Activated CD4-positive, alpha-beta T cell treated with anti-CD3 and anti-CD28 coated beads, Interleukin-2, amount 10 ng/mL, durations not matched to agents 7 days and 5 days (primary cell): ENCODE results near the gene CHRNA7. TPM values are rescaled to one million over a fixed set of nuclear protein-coding genes. Genes with fewer than 3 reads are reported as not detected.

Experiments used
- CTCF ChIA-PET: fragments of 350-600 bp; sonication (Branson Sonifier 250); formaldehyde crosslinking; loops from one replicate; lab custom pipeline; 2021; ENCODE audit warnings: antibody characterized with exemption; lab: Charles Lee
- POLR2A ChIA-PET: fragments of 350-600 bp; sonication (Branson Sonifier 250); formaldehyde crosslinking; loops from one replicate; lab custom pipeline; 2021; ENCODE audit warnings: antibody characterized with exemption; lab: Charles Lee
- DNase-seq: peaks from one replicate; pipeline ENCODE4 v3.0.0-alpha.2; 2020
- H3K27ac Mint-ChIP-seq: one replicate; pipeline ENCODE4 v1.8.0; 2021; ENCODE audit warnings: mild to moderate bottlenecking, moderate library complexity, mixed read lengths
- H3K27me3 Mint-ChIP-seq: one replicate; pipeline ENCODE4 v1.8.0; 2021; ENCODE audit warnings: mixed read lengths
- H3K36me3 Mint-ChIP-seq: one replicate; pipeline ENCODE4 v1.8.0; 2021; ENCODE audit warnings: low read depth, mixed read lengths
- H3K4me1 Mint-ChIP-seq: one replicate; pipeline ENCODE4 v1.8.0; 2021; ENCODE audit warnings: mixed read lengths
- H3K4me3 Mint-ChIP-seq: one replicate; pipeline ENCODE4 v1.8.0; 2021; ENCODE audit warnings: mild to moderate bottlenecking, moderate library complexity, mixed read lengths
- H3K9me3 Mint-ChIP-seq: one replicate; pipeline ENCODE4 v1.8.0; 2021; ENCODE audit warnings: mixed read lengths
- total RNA-seq, 2 experiments: library from RNA; stranded (reverse); gene quantifications; one replicate each; pipeline ENCODE4 v1.2.3, GENCODE V29; 2021

CHRNA7 gene
- total RNA-seq, 2 experiments from 2014 or later, result not detected

GRCh38 chr15:32034106-32034505, 3.8 kb downstream of the CHRNA7 start:
- H3K36me3 Mint-ChIP-seq, result no peaks in the 10 kb centered on the region
- H3K4me1 Mint-ChIP-seq, result peaks cover 10% of the 10 kb centered on the region
- DNase-seq, result no peak
- H3K4me3 Mint-ChIP-seq, result no peak overlapping the region
- peaks cover 50% of the 10 kb centered on the region for H3K27me3 Mint-ChIP-seq
- ChIA-PET CTCF (no interaction called here), POLR2A (no interaction called here)
- no peak overlapping the region for H3K27ac Mint-ChIP-seq
- H3K9me3 Mint-ChIP-seq, result no peaks in the 10 kb centered on the region

- H3K27me3 Mint-ChIP-seq, result peaks cover 54% of the 10 kb centered on the region
- CTCF ChIA-PET, result no interaction called here
- H3K4me3 Mint-ChIP-seq, result no peak overlapping the region
- no peaks in the 10 kb centered on the region for H3K9me3 Mint-ChIP-seq
- H3K36me3 Mint-ChIP-seq, result no peaks in the 10 kb centered on the region
- POLR2A ChIA-PET, result no interaction called here
- no peak overlapping the region for H3K27ac Mint-ChIP-seq
- no peak for DNase-seq
- H3K4me1 Mint-ChIP-seq, result peaks cover 7% of the 10 kb centered on the region
Measured at GRCh38 chr15:32035285-32035684, 5.0 kb downstream of the CHRNA7 start.

DNA sequence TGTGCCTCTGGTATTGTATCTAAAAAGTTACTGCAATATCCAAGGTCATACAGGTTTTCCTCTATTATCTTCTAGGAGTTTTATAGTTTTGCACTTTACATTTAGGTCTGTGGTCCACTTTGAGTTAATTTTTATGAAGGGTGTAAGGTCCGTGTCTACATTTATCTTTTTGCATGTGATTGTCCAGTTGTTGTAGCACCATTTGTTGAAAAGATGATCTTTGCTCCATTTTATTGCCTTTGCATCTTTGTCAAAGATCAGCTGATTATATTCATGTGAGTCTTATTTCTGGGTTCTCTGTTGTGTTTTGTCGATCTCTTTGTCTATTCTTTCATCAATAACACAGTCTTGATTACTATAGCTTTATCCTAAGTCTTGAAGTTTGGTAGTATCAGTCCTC, 6.7 kb downstream of the CHRNA7 start:
- Mint-ChIP-seq H3K27me3 (peaks cover 53% of the 10 kb centered on the region), H3K4me1 (no peaks in the 10 kb centered on the region), H3K9me3 (no peaks in the 10 kb centered on the region), H3K27ac (no peak overlapping the region), H3K4me3 (no peak overlapping the region), H3K36me3 (no peaks in the 10 kb centered on the region)
- POLR2A ChIA-PET, result no interaction called here
- CTCF ChIA-PET, result no interaction called here
- no peak for DNase-seq

DNA sequence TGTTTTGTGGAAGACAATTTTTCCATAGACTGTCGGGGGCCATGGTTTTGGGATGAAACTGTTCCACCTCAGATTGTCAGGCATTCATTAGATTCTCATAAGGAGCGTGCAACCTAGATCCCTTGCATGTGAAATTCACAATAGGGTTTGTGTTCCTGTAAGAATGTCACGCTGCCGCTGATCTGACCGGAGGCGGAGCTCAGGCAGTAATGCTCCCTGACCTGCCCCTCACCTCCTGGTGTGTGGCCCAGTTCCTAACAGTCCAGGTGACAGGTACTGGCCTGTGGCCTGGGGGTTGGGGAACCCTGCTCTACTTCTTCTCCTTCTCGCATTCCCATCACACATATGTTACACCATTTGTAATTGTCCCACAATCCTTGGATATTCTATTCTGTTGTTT, 11.0 kb downstream of the CHRNA7 start:
- ChIA-PET CTCF (no interaction called here), POLR2A (no interaction called here)
- DNase-seq, result no peak
- Mint-ChIP-seq H3K9me3 (no peaks in the 10 kb centered on the region), H3K27me3 (peaks cover 46% of the 10 kb centered on the region), H3K36me3 (no peaks in the 10 kb centered on the region), H3K4me1 (no peaks in the 10 kb centered on the region), H3K27ac (no peak overlapping the region), H3K4me3 (no peak overlapping the region)

DNA sequence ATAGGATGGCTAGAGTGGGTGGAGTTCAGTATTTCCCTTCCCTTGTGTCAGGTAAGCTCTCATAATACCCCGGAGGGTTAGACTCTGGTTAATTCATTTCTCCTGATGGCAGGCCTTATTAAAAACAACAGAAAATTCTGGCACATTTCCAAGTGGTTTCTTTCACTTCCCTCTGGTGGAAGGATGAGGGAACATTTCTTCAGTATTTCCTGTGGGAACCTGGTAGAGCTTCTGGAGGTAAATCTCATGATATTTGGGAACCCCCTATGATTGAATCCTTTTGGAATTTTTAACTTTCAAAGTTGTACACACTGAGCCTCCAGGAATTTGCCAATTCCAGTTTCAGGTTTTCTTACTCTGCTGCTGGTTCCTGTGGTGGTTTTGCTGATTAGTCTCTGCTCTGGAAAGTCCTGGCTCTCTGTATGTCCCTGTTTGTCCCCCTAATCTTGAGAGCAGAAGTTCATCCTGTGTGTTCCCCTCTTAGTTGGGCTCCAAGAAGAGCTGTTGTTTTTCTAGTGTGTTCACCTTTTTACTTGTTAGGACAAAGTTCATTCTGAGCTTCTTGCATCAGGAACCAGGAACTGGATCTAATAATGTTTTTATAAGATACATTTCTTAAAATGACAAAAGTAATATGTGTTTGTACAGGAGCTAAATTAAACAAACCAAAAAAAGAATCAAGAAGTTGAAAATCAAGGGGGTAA, 12.1 kb downstream of the CHRNA7 start:
- H3K9me3 Mint-ChIP-seq, result no peaks in the 10 kb centered on the region
- DNase-seq, result no peak
- H3K4me1 Mint-ChIP-seq, result no peaks in the 10 kb centered on the region
- H3K36me3 Mint-ChIP-seq, result no peaks in the 10 kb centered on the region
- ChIA-PET CTCF (no interaction called here), POLR2A (no interaction called here)
- no peak overlapping the region for H3K4me3 Mint-ChIP-seq
- peaks cover 40% of the 10 kb centered on the region for H3K27me3 Mint-ChIP-seq
- H3K27ac Mint-ChIP-seq, result no peak overlapping the region

DNA sequence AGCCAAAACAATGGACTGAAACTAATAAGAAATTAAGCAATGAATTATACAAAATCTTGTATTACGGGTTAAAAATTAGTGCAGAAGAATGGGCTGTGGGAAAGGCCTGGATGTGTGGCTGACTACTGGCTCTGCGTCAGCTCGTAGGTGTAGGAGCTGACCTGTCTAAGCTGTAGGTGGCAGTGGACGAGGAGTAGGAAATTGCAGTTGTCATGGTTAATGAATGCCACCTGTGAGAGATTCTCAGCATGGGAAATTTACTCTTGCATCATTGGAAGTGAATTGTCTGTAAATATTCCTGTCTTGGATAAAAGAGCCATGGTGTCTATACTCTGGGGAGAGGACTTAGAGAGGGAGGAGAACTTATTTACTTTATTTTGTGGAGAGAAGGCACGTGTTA, 23.4 kb downstream of the CHRNA7 start:
- Mint-ChIP-seq H3K4me3 (no peak overlapping the region), H3K27ac (no peak overlapping the region), H3K36me3 (no peaks in the 10 kb centered on the region), H3K9me3 (no peaks in the 10 kb centered on the region), H3K27me3 (peaks cover 4% of the 10 kb centered on the region), H3K4me1 (no peaks in the 10 kb centered on the region)
- no peak for DNase-seq
- CTCF ChIA-PET, result no interaction called here
- POLR2A ChIA-PET, result no interaction called here

DNA sequence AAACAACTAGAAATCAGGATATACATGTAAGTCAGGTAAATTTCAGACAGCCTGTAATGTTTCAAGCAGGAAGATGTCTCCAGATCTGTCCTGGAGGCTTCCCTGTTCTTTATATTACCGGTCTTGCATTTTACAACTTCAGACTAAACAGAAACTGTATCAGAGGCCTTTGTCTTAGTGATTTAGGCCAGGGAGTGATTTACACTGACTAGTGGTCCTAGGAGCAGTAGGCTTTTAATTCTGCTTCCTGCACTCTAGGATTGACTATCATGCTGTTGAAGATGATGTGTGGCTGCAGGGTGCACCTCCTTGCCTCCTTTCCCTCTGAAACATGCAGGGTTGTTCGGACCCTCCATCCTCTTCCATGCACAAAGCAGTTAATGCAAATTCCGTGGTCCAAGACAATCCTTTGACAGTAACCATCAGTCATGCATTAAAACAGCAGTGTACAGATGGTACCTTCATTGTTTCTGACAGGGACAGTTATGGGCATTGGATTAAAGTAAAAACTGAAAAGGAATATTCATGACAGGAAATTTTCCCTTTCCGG, 27.6 kb downstream of the CHRNA7 start:
- Mint-ChIP-seq H3K27ac (no peak overlapping the region), H3K36me3 (no peaks in the 10 kb centered on the region), H3K4me1 (no peaks in the 10 kb centered on the region), H3K4me3 (no peak overlapping the region), H3K9me3 (no peaks in the 10 kb centered on the region), H3K27me3 (peaks cover 4% of the 10 kb centered on the region)
- POLR2A ChIA-PET, result no interaction called here
- no peak for DNase-seq
- CTCF ChIA-PET, result no interaction called here

DNA sequence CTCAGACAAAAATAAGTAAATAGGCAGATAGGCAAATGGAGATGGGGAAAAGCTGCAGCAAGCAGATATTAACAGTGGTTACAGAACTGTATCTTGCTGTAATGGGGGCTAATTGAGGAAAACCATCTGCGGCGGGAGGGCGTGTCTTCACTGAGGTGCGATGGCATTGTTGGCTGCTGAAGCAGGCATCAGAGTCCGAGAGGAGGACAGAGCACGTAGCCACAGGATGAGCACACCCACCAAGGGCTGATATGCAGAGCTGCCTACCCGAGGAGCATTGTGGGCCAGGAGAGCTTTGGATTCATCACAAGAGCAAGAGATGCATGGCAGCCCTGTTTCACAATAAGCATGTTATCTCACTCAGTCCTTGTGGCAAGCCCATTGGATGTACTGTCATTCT, 30.4 kb downstream of the CHRNA7 start:
- no peaks in the 10 kb centered on the region for H3K9me3 Mint-ChIP-seq
- H3K27ac Mint-ChIP-seq, result no peak overlapping the region
- no peak for DNase-seq
- ChIA-PET CTCF (no interaction called here), POLR2A (interaction anchor here (0.5 kb wide), 1 partner anchor 30 kb away, joined by 3 read pairs; the partner anchor contains the start of gene CHRNA7)
- H3K4me3 Mint-ChIP-seq, result no peak overlapping the region
- no peaks in the 10 kb centered on the region for H3K36me3 Mint-ChIP-seq
- no peaks in the 10 kb centered on the region for H3K4me1 Mint-ChIP-seq
- H3K27me3 Mint-ChIP-seq, result no peaks in the 10 kb centered on the region

DNA sequence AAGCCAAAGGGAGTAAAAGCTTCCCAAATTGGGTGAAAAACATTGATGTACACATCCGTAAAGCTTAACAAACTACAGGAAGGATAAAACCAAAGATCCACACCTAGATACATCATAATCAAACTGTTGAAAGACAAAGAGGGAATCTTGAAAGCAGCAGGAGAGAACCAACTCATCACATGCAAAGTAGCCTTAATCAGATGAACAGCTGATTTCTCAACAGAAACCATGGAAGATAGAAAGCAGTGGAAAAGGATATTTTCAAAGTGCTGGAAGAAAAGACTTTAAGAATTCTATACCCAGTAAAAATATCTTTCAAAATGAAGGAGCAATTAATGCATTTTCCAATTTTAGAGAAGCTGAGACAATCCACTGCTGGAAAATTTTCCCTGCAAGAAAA, 36.8 kb downstream of the CHRNA7 start:
- peaks cover 19% of the 10 kb centered on the region for H3K9me3 Mint-ChIP-seq
- H3K27ac Mint-ChIP-seq, result no peak overlapping the region
- ChIA-PET POLR2A (no interaction called here), CTCF (no interaction called here)
- no peaks in the 10 kb centered on the region for H3K4me1 Mint-ChIP-seq
- no peak for DNase-seq
- no peak overlapping the region for H3K4me3 Mint-ChIP-seq
- no peaks in the 10 kb centered on the region for H3K36me3 Mint-ChIP-seq
- peaks cover 2% of the 10 kb centered on the region for H3K27me3 Mint-ChIP-seq

GRCh38 chr15:32089851-32090359, 59.6 kb downstream of the CHRNA7 start:
- ChIA-PET CTCF (no interaction called here), POLR2A (no interaction called here)
- Mint-ChIP-seq H3K27ac (no peak overlapping the region), H3K9me3 (no peaks in the 10 kb centered on the region), H3K36me3 (no peaks in the 10 kb centered on the region), H3K27me3 (peaks cover 20% of the 10 kb centered on the region), H3K4me1 (no peaks in the 10 kb centered on the region), H3K4me3 (no peak overlapping the region)
- no peak for DNase-seq

DNA sequence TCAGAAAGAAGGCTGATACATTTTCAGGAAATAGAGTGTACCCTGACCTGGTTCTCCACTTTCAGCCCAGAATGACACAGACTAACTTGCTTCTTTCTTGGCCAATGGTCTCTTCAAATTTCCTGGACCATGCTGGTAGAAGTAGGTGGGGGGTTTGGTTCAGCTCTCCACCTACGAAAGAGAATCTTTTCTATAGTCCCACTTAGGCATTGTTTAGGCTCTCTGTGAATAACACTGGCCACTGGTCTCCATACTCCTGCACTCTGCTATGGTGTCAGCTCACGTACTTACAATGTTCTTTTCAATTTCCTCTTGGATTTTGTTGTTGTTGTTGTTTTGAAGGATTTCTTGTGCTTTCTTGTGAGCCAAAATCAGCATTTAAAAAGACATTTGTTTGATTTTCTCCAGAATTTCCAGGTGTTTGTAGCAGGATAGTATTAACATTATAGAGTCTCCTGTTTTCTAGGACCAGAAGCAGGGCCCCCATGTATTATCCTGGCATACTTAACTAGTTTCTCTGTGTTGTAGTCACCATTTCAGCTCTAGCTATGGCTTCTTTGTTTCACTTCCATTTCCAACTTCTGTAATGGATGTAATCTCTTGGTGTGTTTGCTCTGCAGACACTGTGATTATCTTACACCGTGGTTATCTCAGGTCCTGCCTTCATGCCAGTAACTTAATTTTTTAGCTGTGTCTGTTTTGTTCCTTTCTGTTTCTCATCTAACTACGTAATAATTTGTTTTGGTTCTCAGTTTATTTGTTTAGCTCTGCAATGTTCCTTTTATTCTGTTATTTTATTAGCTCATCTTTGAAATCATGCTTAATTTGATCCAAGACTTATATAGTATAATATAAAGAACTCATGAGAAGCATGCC, 61.4 kb downstream of the CHRNA7 start:
- no peak for DNase-seq
- no peaks in the 10 kb centered on the region for H3K4me1 Mint-ChIP-seq
- H3K4me3 Mint-ChIP-seq, result no peak overlapping the region
- H3K9me3 Mint-ChIP-seq, result no peaks in the 10 kb centered on the region
- peaks cover 20% of the 10 kb centered on the region for H3K27me3 Mint-ChIP-seq
- POLR2A ChIA-PET, result no interaction called here
- H3K27ac Mint-ChIP-seq, result peak overlapping the region; percentile 31
- CTCF ChIA-PET, result no interaction called here
- H3K36me3 Mint-ChIP-seq, result no peaks in the 10 kb centered on the region

GRCh38 chr15:32096213-32096612, 65.9 kb downstream of the CHRNA7 start:
- Mint-ChIP-seq H3K4me1 (no peaks in the 10 kb centered on the region), H3K27ac (no peak overlapping the region), H3K9me3 (no peaks in the 10 kb centered on the region), H3K36me3 (no peaks in the 10 kb centered on the region), H3K4me3 (no peak overlapping the region), H3K27me3 (peaks cover 10% of the 10 kb centered on the region)
- ChIA-PET CTCF (no interaction called here), POLR2A (no interaction called here)
- no peak for DNase-seq

DNA sequence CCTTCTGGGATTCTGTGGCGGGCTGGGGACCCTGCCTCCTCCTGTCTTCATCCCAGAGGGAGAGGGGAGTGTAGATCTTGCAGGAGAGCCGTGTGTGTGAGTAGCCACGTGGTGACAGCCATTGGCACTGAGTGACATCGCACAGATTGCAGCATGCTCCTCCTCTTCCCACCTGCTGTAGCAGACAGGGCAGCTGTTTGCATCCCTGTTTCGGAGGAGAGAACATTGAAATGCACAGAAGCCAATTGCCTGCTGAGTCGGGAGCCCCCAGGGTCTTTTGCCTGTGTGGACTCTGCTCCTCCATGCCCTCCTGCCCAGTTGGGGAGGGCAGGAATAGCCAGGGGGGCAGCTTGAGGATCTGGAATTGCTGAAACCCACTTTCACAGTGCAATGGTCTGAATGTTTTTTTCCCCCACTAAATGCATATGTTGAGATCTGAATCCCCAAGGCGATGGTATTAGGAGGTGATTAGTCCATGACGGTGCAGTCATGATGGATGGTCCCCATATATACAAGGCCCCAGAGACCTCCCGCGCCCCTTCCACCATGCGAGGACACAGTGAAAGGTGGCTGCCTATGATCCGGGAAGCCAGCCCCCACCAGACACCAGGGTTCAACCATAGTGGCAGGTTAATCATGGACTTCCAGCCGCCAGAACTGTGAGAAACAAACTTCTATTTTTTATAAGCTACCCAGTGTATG, 66.8 kb downstream of the CHRNA7 start:
- ChIA-PET CTCF (no interaction called here), POLR2A (no interaction called here)
- Mint-ChIP-seq H3K4me3 (no peak overlapping the region), H3K36me3 (no peaks in the 10 kb centered on the region), H3K27me3 (peaks cover 3% of the 10 kb centered on the region), H3K4me1 (no peaks in the 10 kb centered on the region), H3K9me3 (no peaks in the 10 kb centered on the region), H3K27ac (no peak overlapping the region)
- DNase-seq, result no peak
